K562 (cell line): ENCODE data around the gene HAUS2. TPM values are rescaled to one million over a fixed set of nuclear protein-coding genes. Genes with fewer than 3 reads are reported as not detected.

Experiments used
- CCNT2 ChIP-seq: IDR thresholded peaks from 2 replicates; pipeline ENCODE4 v1.6.1; 2011; ENCODE audit warnings: borderline replicate concordance, low read depth, mild to moderate bottlenecking, moderate library complexity, mixed read lengths, low read length; ENCODE audit not compliant: insufficient read length; ENCODE audit errors: extremely low read depth
- CEBPG ChIP-seq, 3 experiments: fragments of 200-800 bp in 1 of 3; sonication (Bioruptor generic) in 1 of 3; sonication (generic) in 1 of 3; formaldehyde crosslinking in 1 of 3; IDR thresholded peaks in 2 of 3; conservative IDR thresholded peaks in 1 of 3; 2 replicates each; pipeline versions ENCODE4 v1.6.1 to v1.8.0; 2016 to 2022; ENCODE audit warnings: missing compliant biosample characterization in 2 of 3, missing genetic modification characterization in 2 of 3, mild to moderate bottlenecking in 1 of 3, missing genetic modification reagents in 1 of 3
- CREB1 ChIP-seq, 2 experiments: sonication (generic) in 1 of 2; formaldehyde crosslinking in 1 of 2; IDR thresholded peaks; 2 replicates each; pipeline versions ENCODE4 v1.6.1 to v1.8.0; 2012 to 2022; ENCODE audit warnings: inconsistent platforms in 1 of 2, mild to moderate bottlenecking in 1 of 2, missing genetic modification reagents in 1 of 2, moderate library complexity in 1 of 2
- GABPB1 ChIP-seq: sonication (generic); formaldehyde crosslinking; IDR thresholded peaks from 2 replicates; pipeline ENCODE4 v1.8.0; 2022; ENCODE audit warnings: mild to moderate bottlenecking, missing genetic modification reagents
- GATA2 ChIP-seq: sonication (generic); formaldehyde crosslinking; IDR thresholded peaks from 2 replicates; pipeline ENCODE4 v1.4.0; 2020; ENCODE audit warnings: mild to moderate bottlenecking, missing genetic modification reagents
- HIVEP1 ChIP-seq: fragments of 250-450 bp; sonication (Bioruptor Pico); IDR thresholded peaks from 2 replicates; pipeline ENCODE4 v1.4.0; 2020; ENCODE audit warnings: mild to moderate bottlenecking
- PRMT5 ChIP-seq: sonication (generic); formaldehyde crosslinking; IDR thresholded peaks from 2 replicates; pipeline ENCODE4 v1.5.0; 2020; ENCODE audit warnings: missing genetic modification reagents
- SMAD4 ChIP-seq: fragments of 250-450 bp; sonication (Bioruptor Pico); conservative IDR thresholded peaks from 2 replicates; pipeline ENCODE4 v1.8.0; 2021; ENCODE audit warnings: inconsistent platforms, mild to moderate bottlenecking, moderate library complexity
- TFAM ChIP-seq: fragments of 250-450 bp; sonication (Bioruptor Pico); conservative IDR thresholded peaks from 2 replicates; pipeline ENCODE4 v1.5.0; 2021; ENCODE audit warnings: mild to moderate bottlenecking, moderate library complexity
- ZBTB8A ChIP-seq: fragments of 450-650 bp; IDR thresholded peaks from 2 replicates; pipeline ENCODE4 v1.6.1; 2018; ENCODE audit warnings: mild to moderate bottlenecking, moderate library complexity; ENCODE audit not compliant: partially characterized antibody
- ZFP30 ChIP-seq: fragments of 250-450 bp; sonication (Bioruptor Pico); IDR thresholded peaks from 2 replicates; pipeline ENCODE4 v1.8.0; 2022; ENCODE audit warnings: moderate library complexity, mild to moderate bottlenecking, inconsistent platforms, borderline replicate concordance
- ZKSCAN3 ChIP-seq: fragments of 250-450 bp; sonication (Bioruptor Pico); IDR thresholded peaks from 2 replicates; pipeline ENCODE4 v1.4.0; 2020
- ZNF232 ChIP-seq: sonication (generic); formaldehyde crosslinking; IDR thresholded peaks from 2 replicates; pipeline ENCODE4 v1.8.0; 2022; ENCODE audit warnings: mild to moderate bottlenecking, missing genetic modification reagents
- ZNF785 ChIP-seq: fragments of 250-450 bp; sonication (Bioruptor Pico); IDR thresholded peaks from 2 replicates; pipeline ENCODE4 v1.4.0; 2020; ENCODE audit warnings: mild to moderate bottlenecking
- polyA plus RNA-seq, 8 experiments: library from polyadenylated mRNA; depleted of rRNA in 4 of 8; stranded (reverse) in 5 of 8; unstranded in 3 of 8; fragments of >200 nt; fragmentation: Nextera tagmentation in 2 of 8; fragmentation: Illumina TruSeq in 1 of 8; extraction: Ambion mirVana in 2 of 8; extraction: Trizol in 1 of 8; gene quantifications; 2 replicates each; pipeline versions ENCODE4 v1.2.1 to v1.2.3, GENCODE V29; 2011 to 2014; ENCODE audit warnings: inconsistent platforms in 1 of 8, missing spikeins in 1 of 8
- total RNA-seq, 7 experiments: library from RNA; depleted of rRNA in 6 of 7; stranded (reverse); fragments of >200 nt in 6 of 7; fragmentation: Illumina TruSeq in 2 of 7; extraction: Trizol in 2 of 7; gene quantifications; 2 replicates each; pipeline versions ENCODE4 v1.2.1 to v1.2.3, GENCODE V29; 2011 to 2021; ENCODE audit warnings: low replicate concordance in 1 of 7
- TF ChIP-seq, protein P1 (sequence below): IDR thresholded peaks from 2 replicates; pipeline ENCODE4 v1.6.1; 2012; ENCODE audit warnings: low read depth, low read length, improper control_type of control experiment, borderline replicate concordance
- TF ChIP-seq, protein P2 (sequence below): sonication (generic); formaldehyde crosslinking; IDR thresholded peaks from 2 replicates; pipeline ENCODE4 v1.8.0; 2022; ENCODE audit warnings: mild to moderate bottlenecking, missing genetic modification reagents
- TF ChIP-seq, protein P3 (sequence below): fragments of 450-650 bp; IDR thresholded peaks from 2 replicates; pipeline ENCODE4 v1.6.1; 2016; ENCODE audit warnings: low read depth, mild to moderate bottlenecking, moderate library complexity
- TF ChIP-seq, protein P4 (sequence below): fragments of 250-450 bp; sonication (Bioruptor Pico); IDR thresholded peaks from 2 replicates; pipeline ENCODE4 v1.5.0; 2021
- TF ChIP-seq, protein P5 (sequence below): fragments of 450-650 bp; IDR thresholded peaks from 2 replicates; pipeline ENCODE4 v1.6.1; 2017; ENCODE audit warnings: antibody characterized with exemption

Gene HAUS2
- total and polyA plus RNA-seq, 9 of the 15 experiments (the other 6 are each of a cell fraction or from before 2014, with no cell fraction given), result 30.6 to 64.9 (median 54.1) TPM

DNA sequence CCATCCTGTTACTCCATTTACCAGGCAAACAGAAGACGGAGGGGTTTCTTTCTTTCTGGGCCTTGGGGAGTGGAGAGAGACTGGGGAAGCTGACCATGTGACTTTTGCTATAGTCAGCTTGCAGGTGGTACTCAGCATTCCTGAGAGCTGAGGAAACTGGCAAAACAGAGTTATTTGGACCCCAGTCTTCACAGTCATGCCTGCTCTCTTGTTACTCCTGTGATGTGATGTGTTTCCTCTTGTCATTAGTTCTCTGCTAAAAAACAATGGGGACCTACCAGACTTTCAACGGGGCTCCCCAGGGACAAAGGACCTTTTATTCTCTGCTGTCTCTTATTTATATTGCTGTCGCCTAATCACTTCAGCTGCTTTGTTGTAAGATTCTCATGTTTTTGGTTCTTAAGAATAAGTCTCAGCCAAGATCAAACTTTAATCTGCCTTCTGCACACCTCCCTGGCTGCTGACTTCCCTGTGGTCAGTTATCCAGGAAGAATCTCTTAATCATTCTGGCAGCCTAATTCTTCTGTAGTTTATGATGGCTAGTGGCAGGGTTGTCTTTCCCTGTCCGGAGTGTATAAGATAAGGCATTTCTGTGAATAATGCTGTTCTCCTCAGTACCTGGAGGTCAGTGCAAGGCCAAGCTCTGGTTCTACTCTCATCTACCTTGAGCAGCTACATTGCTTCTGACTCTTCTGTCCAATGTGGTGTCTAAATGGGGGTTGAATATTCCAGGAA, 35.6 kb downstream of the HAUS2 start (continued):
- TF ChIP-seq HIVEP1 (CRISPR knock-in tag) (no peak), ZNF232 (CRISPR knock-in tag) (no peak), CCNT2 (peak; percentile 79), ZBTB8A (no peak), TFAM (CRISPR knock-in tag) (no peak), CEBPG (CRISPR knock-in tag; IDR thresholded peaks at IDR 0.05) (no peak), CEBPG (tag; conservative IDR thresholded peaks at IDR 0.05 in 1 of 2, IDR thresholded peaks at IDR 0.05 in 1 of 2) (no peak), ZKSCAN3 (CRISPR knock-in tag) (no peak), GABPB1 (CRISPR knock-in tag) (no peak), ZFP30 (no peak), PRMT5 (no peak), SMAD4 (peak; percentile 88), CREB1 (IDR thresholded peaks at IDR 0.05) (peak; percentile 27; the same call in 1 of the 2 replicates), CREB1 (CRISPR knock-in tag; IDR thresholded peaks at IDR 0.05) (no peak), ZNF785 (CRISPR knock-in tag) (no peak), GATA2 (CRISPR knock-in tag) (peak; percentile 82; the same call in 1 of the 2 replicates)
- TF ChIP-seq, protein P1, sequence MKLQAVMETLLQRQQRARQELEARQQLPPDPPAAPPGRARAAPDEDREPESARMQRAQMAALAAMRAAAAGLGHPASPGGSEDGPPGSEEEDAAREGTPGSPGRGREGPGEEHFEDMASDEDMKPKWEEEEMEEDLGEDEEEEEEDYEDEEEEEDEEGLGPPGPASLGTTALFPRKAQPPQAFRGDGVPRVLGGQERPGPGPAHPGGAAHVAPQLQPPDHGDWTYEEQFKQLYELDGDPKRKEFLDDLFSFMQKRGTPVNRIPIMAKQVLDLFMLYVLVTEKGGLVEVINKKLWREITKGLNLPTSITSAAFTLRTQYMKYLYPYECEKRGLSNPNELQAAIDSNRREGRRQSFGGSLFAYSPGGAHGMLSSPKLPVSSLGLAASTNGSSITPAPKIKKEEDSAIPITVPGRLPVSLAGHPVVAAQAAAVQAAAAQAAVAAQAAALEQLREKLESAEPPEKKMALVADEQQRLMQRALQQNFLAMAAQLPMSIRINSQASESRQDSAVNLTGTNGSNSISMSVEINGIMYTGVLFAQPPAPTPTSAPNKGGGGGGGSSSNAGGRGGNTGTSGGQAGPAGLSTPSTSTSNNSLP, result peak; percentile 86; the same call in 1 of the 2 replicates
- TF ChIP-seq, protein P2, sequence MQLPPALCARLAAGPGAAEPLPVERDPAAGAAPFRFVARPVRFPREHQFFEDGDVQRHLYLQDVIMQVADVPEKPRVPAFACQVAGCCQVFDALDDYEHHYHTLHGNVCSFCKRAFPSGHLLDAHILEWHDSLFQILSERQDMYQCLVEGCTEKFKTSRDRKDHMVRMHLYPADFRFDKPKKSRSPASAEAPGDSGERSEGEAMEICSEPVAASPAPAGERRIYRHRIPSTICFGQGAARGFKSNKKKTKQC (CRISPR knock-in tag), result no peak
- TF ChIP-seq, protein P3, sequence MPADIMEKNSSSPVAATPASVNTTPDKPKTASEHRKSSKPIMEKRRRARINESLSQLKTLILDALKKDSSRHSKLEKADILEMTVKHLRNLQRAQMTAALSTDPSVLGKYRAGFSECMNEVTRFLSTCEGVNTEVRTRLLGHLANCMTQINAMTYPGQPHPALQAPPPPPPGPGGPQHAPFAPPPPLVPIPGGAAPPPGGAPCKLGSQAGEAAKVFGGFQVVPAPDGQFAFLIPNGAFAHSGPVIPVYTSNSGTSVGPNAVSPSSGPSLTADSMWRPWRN, result peak; percentile 83; the same call in 1 of the 2 replicates
- TF ChIP-seq, protein P4, sequence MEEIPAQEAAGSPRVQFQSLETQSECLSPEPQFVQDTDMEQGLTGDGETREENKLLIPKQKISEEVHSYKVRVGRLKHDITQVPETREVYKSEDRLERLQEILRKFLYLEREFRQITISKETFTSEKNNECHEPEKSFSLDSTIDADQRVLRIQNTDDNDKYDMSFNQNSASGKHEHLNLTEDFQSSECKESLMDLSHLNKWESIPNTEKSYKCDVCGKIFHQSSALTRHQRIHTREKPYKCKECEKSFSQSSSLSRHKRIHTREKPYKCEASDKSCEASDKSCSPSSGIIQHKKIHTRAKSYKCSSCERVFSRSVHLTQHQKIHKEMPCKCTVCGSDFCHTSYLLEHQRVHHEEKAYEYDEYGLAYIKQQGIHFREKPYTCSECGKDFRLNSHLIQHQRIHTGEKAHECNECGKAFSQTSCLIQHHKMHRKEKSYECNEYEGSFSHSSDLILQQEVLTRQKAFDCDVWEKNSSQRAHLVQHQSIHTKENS (CRISPR knock-in tag), result no peak
- TF ChIP-seq, protein P5, sequence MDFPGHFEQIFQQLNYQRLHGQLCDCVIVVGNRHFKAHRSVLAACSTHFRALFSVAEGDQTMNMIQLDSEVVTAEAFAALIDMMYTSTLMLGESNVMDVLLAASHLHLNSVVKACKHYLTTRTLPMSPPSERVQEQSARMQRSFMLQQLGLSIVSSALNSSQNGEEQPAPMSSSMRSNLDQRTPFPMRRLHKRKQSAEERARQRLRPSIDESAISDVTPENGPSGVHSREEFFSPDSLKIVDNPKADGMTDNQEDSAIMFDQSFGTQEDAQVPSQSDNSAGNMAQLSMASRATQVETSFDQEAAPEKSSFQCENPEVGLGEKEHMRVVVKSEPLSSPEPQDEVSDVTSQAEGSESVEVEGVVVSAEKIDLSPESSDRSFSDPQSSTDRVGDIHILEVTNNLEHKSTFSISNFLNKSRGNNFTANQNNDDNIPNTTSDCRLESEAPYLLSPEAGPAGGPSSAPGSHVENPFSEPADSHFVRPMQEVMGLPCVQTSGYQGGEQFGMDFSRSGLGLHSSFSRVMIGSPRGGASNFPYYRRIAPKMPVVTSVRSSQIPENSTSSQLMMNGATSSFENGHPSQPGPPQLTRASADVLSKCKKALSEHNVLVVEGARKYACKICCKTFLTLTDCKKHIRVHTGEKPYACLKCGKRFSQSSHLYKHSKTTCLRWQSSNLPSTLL, result peak; percentile 58; the same call in 1 of the 2 replicates
